HG03521 (cell line): ENCODE measurements around the gene DDI2.

Experiments
- ATAC-seq: cut with Tn5 transposase; IDR thresholded peaks from one replicate; pipeline ENCODE4 v1.9.1; 2021; ENCODE audit warnings: mild to moderate bottlenecking, moderate library complexity; ENCODE audit not compliant: unreplicated experiment

Gene DDI2

GRCh38 chr1:15700508-15700907 is 83.2 kb downstream of the DDI2 start:
- no peak for ATAC-seq

GRCh38 chr1:15701784-15702183 is 84.5 kb downstream of the DDI2 start:
- ATAC-seq: no peak

- no peak for ATAC-seq
Measured at GRCh38 chr1:15702722-15703550, 85.7 kb downstream of the DDI2 start.

GRCh38 chr1:15703562-15703961 is 86.3 kb downstream of the DDI2 start:
- ATAC-seq: no peak

GRCh38 chr1:15704526-15705183 is 87.4 kb downstream of the DDI2 start:
- no peak for ATAC-seq

GRCh38 chr1:15705184-15705566 is 87.9 kb downstream of the DDI2 start:
- ATAC-seq: no peak

GRCh38 chr1:15706751-15707150 is 89.5 kb downstream of the DDI2 start:
- ATAC-seq: no peak

- ATAC-seq: no peak
Measured at GRCh38 chr1:15707239-15707925, 90.1 kb downstream of the DDI2 start.

GRCh38 chr1:15708486-15709137 is 91.4 kb downstream of the DDI2 start:
- no peak for ATAC-seq

- ATAC-seq: no peak
Measured at GRCh38 chr1:15709226-15709625, 92.0 kb downstream of the DDI2 start.

GRCh38 chr1:15712168-15712567 is 94.9 kb downstream of the DDI2 start:
- no peak for ATAC-seq

- no peak for ATAC-seq
Measured at GRCh38 chr1:15714406-15715136, 97.3 kb downstream of the DDI2 start.

GRCh38 chr1:15717418-15718125 is 100.3 kb downstream of the DDI2 start:
- ATAC-seq: no peak

GRCh38 chr1:15718199-15718601 is 100.9 kb downstream of the DDI2 start:
- ATAC-seq: no peak
